Trophoblast cell (in vitro differentiated cells and primary cell): ENCODE results near the gene AMBRA1.

Experiments
- DNase-seq, 2 donors: peaks; one replicate each; pipeline ENCODE4 v3.0.0-alpha.2; 2016
- H2AFZ ChIP-seq: 2 replicates; pipeline ENCODE4 v1.6.1; 2013; ENCODE audit warnings: low read length, moderate library complexity, mild to moderate bottlenecking; ENCODE audit not compliant: insufficient read depth, poor library complexity
- H2AK5ac ChIP-seq: 2 replicates; pipeline ENCODE4 v1.6.1; 2013; ENCODE audit warnings: mild to moderate bottlenecking, low read length
- H2BK120ac ChIP-seq: 2 replicates; pipeline ENCODE4 v1.6.1; 2013; ENCODE audit warnings: low read length, mild to moderate bottlenecking, moderate library complexity; ENCODE audit not compliant: insufficient read depth, poor library complexity
- H2BK12ac ChIP-seq: 2 replicates; pipeline ENCODE4 v1.6.1; 2013; ENCODE audit warnings: mild to moderate bottlenecking, low read length, moderate library complexity
- H2BK5ac ChIP-seq: 2 replicates; pipeline ENCODE4 v1.6.1; 2013; ENCODE audit warnings: low read length, low read depth, moderate library complexity, mild to moderate bottlenecking; ENCODE audit not compliant: poor library complexity
- H3K14ac ChIP-seq: 2 replicates; pipeline ENCODE4 v1.6.1; 2013; ENCODE audit warnings: mild to moderate bottlenecking, low read length
- H3K18ac ChIP-seq: 2 replicates; pipeline ENCODE4 v1.6.1; 2013; ENCODE audit warnings: mild to moderate bottlenecking, low read length
- H3K23ac ChIP-seq: 2 replicates; pipeline ENCODE4 v1.6.1; 2013; ENCODE audit warnings: low read length
- H3K27ac ChIP-seq: 2 replicates; pipeline ENCODE4 v1.5.1; 2013; ENCODE audit warnings: low read depth, mild to moderate bottlenecking, inconsistent platforms, low read length, moderate library complexity
- H3K27me3 ChIP-seq: 2 replicates; pipeline ENCODE4 v1.6.1; 2013; ENCODE audit warnings: inconsistent platforms, mild to moderate bottlenecking, low read length, moderate library complexity; ENCODE audit not compliant: insufficient read depth
- H3K36me3 ChIP-seq, 2 experiments: 1 replicate in 1 of 2; 2 replicates in 1 of 2; pipeline ENCODE4 v1.6.1; 2013; ENCODE audit warnings: low read length in 2 of 2, mild to moderate bottlenecking in 2 of 2, moderate library complexity in 1 of 2; ENCODE audit not compliant: insufficient read depth in 2 of 2, control insufficient read depth in 1 of 2
- H3K4ac ChIP-seq: 2 replicates; pipeline ENCODE4 v1.6.1; 2013; ENCODE audit warnings: low read depth, mild to moderate bottlenecking, low read length, moderate library complexity
- H3K4me1 ChIP-seq, 2 experiments: 1 replicate in 1 of 2; 2 replicates in 1 of 2; pipeline ENCODE4 v1.6.1; 2013; ENCODE audit warnings: low read length in 2 of 2, mild to moderate bottlenecking in 2 of 2, moderate library complexity in 1 of 2; ENCODE audit not compliant: insufficient read depth in 2 of 2, control insufficient read depth in 1 of 2
- H3K4me2 ChIP-seq: 2 replicates; pipeline ENCODE4 v1.6.1; 2013; ENCODE audit warnings: inconsistent platforms, mild to moderate bottlenecking, low read length, moderate library complexity
- H3K4me3 ChIP-seq: 2 replicates; pipeline ENCODE4 v1.5.1; 2013; ENCODE audit warnings: mild to moderate bottlenecking, low read depth, low read length, inconsistent platforms
- H3K79me1 ChIP-seq: one replicate; pipeline ENCODE4 v1.6.1; 2013; ENCODE audit warnings: low read length
- H3K79me2 ChIP-seq: 2 replicates; pipeline ENCODE4 v1.6.1; 2013; ENCODE audit warnings: low read length, mild to moderate bottlenecking; ENCODE audit not compliant: control insufficient read depth, insufficient read depth, poor library complexity
- H3K9ac ChIP-seq: 2 replicates; pipeline ENCODE4 v1.6.1; 2013; ENCODE audit warnings: mild to moderate bottlenecking, low read length
- H3K9me3 ChIP-seq: 2 replicates; pipeline ENCODE4 v1.6.1; 2013; ENCODE audit warnings: low read depth, mild to moderate bottlenecking, control low read depth, inconsistent platforms, low read length; ENCODE audit not compliant: insufficient read depth
- H4K12ac ChIP-seq: 2 replicates; pipeline ENCODE4 v1.6.1; 2013; ENCODE audit warnings: low read depth, mild to moderate bottlenecking, low read length, moderate library complexity
- H4K8ac ChIP-seq: 2 replicates; pipeline ENCODE4 v1.6.1; 2013; ENCODE audit warnings: low read depth, mild to moderate bottlenecking, low read length, moderate library complexity
- H4K91ac ChIP-seq: one replicate; pipeline ENCODE4 v1.6.1; 2013; ENCODE audit warnings: low read depth, mild to moderate bottlenecking, low read length, moderate library complexity
- WGBS: extraction: QIAGEN DNeasy Blood & Tissue Kit; methylation state at CpG from one replicate; pipeline ENCODE4 v1.1.7; 2013; ENCODE audit warnings: missing lambda C conversion rate; ENCODE audit not compliant: insufficient read length, insufficient coverage; ENCODE audit errors: extremely low coverage; 5-methylcytosine and 5-hydroxymethylcytosine counted together

Gene AMBRA1

DNA sequence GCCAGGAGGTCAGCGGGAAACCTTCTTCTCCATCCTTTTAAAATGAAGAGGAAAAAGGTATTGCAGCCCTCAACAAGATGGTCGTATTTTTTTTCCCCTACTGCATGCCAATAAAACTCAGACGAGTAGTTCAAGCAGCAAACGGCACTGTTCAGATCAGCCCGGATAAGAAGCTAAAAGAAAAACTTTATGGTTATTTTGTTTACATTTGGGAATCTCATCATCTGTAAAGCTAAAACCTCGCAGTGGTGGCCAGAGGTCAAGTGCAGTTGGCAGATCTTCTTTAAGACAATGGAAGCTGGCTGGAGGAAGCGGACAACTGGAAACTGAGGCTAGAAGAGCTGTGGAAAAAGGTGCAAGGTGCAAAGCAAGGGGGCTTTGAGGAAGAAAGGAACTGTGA is 171.2 kb downstream of the AMBRA1 start:
- H3K4me2 ChIP-seq, result no peak overlapping the region
- H2AK5ac ChIP-seq, result no peak overlapping the region
- H2BK12ac ChIP-seq, result no peak overlapping the region
- no peak overlapping the region for H4K8ac ChIP-seq
- H3K27me3 ChIP-seq, result no peaks in the 10 kb centered on the region
- H2AFZ ChIP-seq, result no peak overlapping the region
- WGBS, result no CpG with 5 or more reads among the region's 7 CpGs
- H3K4me3 ChIP-seq, result no peak overlapping the region
- H4K12ac ChIP-seq, result no peak overlapping the region
- no peak overlapping the region for H3K27ac ChIP-seq
- H2BK5ac ChIP-seq, result no peak overlapping the region
- no peaks in the 10 kb centered on the region for H3K79me2 ChIP-seq
- no peaks in the 10 kb centered on the region for H3K4me1 ChIP-seq
- no peak overlapping the region for H2BK120ac ChIP-seq
- H3K9ac ChIP-seq, result no peak overlapping the region
- no peak for DNase-seq
- peaks cover 7 to 12% of the 10 kb centered on the region in 2 experiments for H3K36me3 ChIP-seq
- no peaks in the 10 kb centered on the region for H3K9me3 ChIP-seq
- H3K18ac ChIP-seq, result no peak overlapping the region
- no peak overlapping the region for H4K91ac ChIP-seq
- no peaks in the 10 kb centered on the region for H3K79me1 ChIP-seq
- H3K23ac ChIP-seq, result no peak overlapping the region
- no peak overlapping the region for H3K4ac ChIP-seq
- no peak overlapping the region for H3K14ac ChIP-seq

DNA sequence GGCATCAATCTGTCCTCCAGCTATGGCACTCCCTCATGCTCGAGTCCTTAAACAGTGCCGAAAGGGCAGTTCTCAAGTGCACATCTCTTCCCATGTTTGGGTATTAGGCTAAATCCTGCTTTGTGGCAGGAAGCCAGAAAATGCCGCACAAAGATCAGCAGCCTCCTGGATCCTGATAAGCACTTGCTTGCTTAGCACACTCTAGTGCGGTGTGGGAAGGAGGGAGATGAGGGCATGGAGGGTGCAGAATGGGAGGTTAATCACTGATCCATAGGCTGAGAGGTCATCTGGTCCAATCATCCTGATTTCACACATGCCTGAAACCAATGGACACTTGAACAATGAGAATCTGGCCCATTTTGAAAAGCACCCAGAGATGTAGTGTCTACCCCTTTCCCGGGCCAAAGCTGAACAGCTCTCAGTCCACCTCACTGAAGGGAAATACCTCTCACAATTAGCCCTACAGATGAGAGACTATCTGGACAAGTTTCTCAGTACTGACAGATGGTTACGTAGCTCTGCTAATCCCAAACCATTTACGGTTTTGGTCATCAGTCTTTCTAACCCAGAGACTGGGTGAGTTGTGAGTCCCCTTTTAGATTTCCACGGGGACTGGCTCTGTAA is 172.5 kb downstream of the AMBRA1 start:
- no peak overlapping the region for H3K27ac ChIP-seq
- H3K23ac ChIP-seq, result no peak overlapping the region
- no peaks in the 10 kb centered on the region for H3K27me3 ChIP-seq
- no peak overlapping the region for H3K4me3 ChIP-seq
- H3K14ac ChIP-seq, result no peak overlapping the region
- H3K36me3 ChIP-seq, result peaks cover 10 to 15% of the 10 kb centered on the region in 2 experiments
- H4K91ac ChIP-seq, result no peak overlapping the region
- H3K4me1 ChIP-seq, result no peaks in the 10 kb centered on the region
- no peak overlapping the region for H2AFZ ChIP-seq
- no peak overlapping the region for H2BK5ac ChIP-seq
- H2AK5ac ChIP-seq, result no peak overlapping the region
- no peak for DNase-seq
- no peak overlapping the region for H3K4ac ChIP-seq
- H3K18ac ChIP-seq, result no peak overlapping the region
- WGBS, result no CpG with 5 or more reads among the region's 8 CpGs
- no peaks in the 10 kb centered on the region for H3K79me2 ChIP-seq
- no peak overlapping the region for H2BK120ac ChIP-seq
- H4K8ac ChIP-seq, result no peak overlapping the region
- H4K12ac ChIP-seq, result no peak overlapping the region
- no peaks in the 10 kb centered on the region for H3K79me1 ChIP-seq
- H3K9me3 ChIP-seq, result no peaks in the 10 kb centered on the region
- no peak overlapping the region for H3K9ac ChIP-seq
- no peak overlapping the region for H3K4me2 ChIP-seq
- no peak overlapping the region for H2BK12ac ChIP-seq

GRCh38 chr11:46420513-46420912 is 173.3 kb downstream of the AMBRA1 start:
- Histone ChIP-seq H3K27ac (no peak overlapping the region), H3K4me1 (no peaks in the 10 kb centered on the region), H2AFZ (no peak overlapping the region), H3K14ac (no peak overlapping the region), H3K9me3 (no peaks in the 10 kb centered on the region), H3K79me1 (no peaks in the 10 kb centered on the region), H4K91ac (no peak overlapping the region), H3K36me3 (peaks cover 10 to 13% of the 10 kb centered on the region in 2 experiments), H3K4ac (no peak overlapping the region), H3K18ac (no peak overlapping the region), H3K4me3 (no peak overlapping the region), H3K23ac (no peak overlapping the region), H3K9ac (no peak overlapping the region), H4K12ac (no peak overlapping the region), H2BK12ac (no peak overlapping the region), H3K79me2 (no peaks in the 10 kb centered on the region), H4K8ac (no peak overlapping the region), H2BK120ac (no peak overlapping the region), H3K4me2 (no peak overlapping the region), H3K27me3 (no peaks in the 10 kb centered on the region), H2BK5ac (no peak overlapping the region), H2AK5ac (no peak overlapping the region)
- no peak for DNase-seq
- no CpG with 5 or more reads among the region's 1 CpG for WGBS

- H3K4me2 ChIP-seq, result no peak overlapping the region
- no peak overlapping the region for H3K4me3 ChIP-seq
- H3K9me3 ChIP-seq, result no peaks in the 10 kb centered on the region
- no peak overlapping the region for H3K14ac ChIP-seq
- H2AFZ ChIP-seq, result no peak overlapping the region
- no peak overlapping the region for H2AK5ac ChIP-seq
- H3K79me2 ChIP-seq, result no peaks in the 10 kb centered on the region
- H3K27ac ChIP-seq, result no peak overlapping the region
- no CpG with 5 or more reads among the region's 5 CpGs for WGBS
- no peaks in the 10 kb centered on the region for H3K4me1 ChIP-seq
- H3K79me1 ChIP-seq, result no peaks in the 10 kb centered on the region
- H2BK5ac ChIP-seq, result no peak overlapping the region
- H3K18ac ChIP-seq, result no peak overlapping the region
- H3K9ac ChIP-seq, result no peak overlapping the region
- no peak for DNase-seq
- H3K4ac ChIP-seq, result no peak overlapping the region
- no peak overlapping the region for H2BK120ac ChIP-seq
- H3K27me3 ChIP-seq, result no peaks in the 10 kb centered on the region
- no peak overlapping the region for H4K12ac ChIP-seq
- H3K23ac ChIP-seq, result no peak overlapping the region
- H2BK12ac ChIP-seq, result no peak overlapping the region
- H4K91ac ChIP-seq, result no peak overlapping the region
- no peak overlapping the region for H4K8ac ChIP-seq
- H3K36me3 ChIP-seq, result peaks cover 19 to 27% of the 10 kb centered on the region in 2 experiments
Measured at GRCh38 chr11:46418751-46419150, 175.1 kb downstream of the AMBRA1 start.
